NCI-H748 (cell line): ENCODE measurements around the gene ZSWIM3.
"Not testable (repeated sequence)": the region's sequence is repeated elsewhere in the genome, so short reads cannot be mapped to it uniquely, and the experiment has no call there.

Experiments
- DNase-seq: peaks from one replicate; lab custom pipeline; 2025; ENCODE audit not compliant: unreplicated experiment; lab: John Stamatoyannopoulos, UW

Gene ZSWIM3

DNA sequence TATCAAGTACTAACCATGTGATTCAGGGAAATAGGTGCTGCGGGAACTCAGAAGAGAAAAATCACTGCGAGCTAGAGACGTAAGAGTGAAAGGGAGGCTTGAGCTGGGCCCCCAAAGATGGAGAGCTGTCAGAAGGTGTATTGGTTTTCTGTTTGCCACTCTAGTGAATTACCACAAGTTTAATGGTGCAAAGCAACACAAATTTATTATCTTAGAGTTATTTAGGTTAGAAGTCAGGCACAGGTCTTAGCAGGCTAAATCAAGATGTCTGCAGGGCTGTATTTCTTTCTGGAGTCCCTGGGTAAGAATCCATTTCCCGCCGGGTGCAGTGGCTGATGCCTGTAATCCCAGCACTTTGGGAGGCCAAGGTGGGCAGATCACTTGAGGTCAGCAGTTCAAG, 2.5 kb downstream of the ZSWIM3 start:
- no peak for DNase-seq

DNA sequence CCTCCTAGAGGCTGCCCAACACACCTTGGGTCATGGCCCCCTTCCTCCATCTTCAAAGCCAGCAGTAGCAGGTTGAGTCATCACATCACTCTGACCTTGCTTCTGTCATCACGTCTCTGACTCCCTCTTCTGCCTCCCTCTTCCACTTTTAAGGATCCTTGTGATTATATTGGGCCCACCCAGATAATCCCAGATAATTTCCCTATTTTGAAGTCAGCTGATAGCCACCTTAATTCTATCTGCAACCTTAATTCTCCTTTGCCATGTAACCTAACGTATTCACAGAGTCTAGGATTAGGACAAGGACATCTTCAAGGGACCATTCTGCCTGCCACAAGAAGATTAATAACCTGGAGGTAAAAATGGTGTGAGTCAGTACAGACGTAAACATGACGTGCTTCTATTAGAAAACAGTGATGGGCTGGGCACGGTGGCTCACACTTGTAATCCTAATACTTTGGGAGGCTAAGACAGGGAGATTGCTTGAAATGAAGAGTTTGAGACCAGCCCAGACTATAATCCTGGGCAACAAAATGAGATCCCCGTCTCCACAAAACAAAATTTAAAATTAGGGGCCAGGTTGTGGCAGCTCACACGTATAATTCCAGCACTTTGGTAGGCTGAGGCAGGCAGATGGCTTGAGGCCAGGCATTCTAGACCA, 3.3 kb downstream of the ZSWIM3 start:
- no peak for DNase-seq

DNA sequence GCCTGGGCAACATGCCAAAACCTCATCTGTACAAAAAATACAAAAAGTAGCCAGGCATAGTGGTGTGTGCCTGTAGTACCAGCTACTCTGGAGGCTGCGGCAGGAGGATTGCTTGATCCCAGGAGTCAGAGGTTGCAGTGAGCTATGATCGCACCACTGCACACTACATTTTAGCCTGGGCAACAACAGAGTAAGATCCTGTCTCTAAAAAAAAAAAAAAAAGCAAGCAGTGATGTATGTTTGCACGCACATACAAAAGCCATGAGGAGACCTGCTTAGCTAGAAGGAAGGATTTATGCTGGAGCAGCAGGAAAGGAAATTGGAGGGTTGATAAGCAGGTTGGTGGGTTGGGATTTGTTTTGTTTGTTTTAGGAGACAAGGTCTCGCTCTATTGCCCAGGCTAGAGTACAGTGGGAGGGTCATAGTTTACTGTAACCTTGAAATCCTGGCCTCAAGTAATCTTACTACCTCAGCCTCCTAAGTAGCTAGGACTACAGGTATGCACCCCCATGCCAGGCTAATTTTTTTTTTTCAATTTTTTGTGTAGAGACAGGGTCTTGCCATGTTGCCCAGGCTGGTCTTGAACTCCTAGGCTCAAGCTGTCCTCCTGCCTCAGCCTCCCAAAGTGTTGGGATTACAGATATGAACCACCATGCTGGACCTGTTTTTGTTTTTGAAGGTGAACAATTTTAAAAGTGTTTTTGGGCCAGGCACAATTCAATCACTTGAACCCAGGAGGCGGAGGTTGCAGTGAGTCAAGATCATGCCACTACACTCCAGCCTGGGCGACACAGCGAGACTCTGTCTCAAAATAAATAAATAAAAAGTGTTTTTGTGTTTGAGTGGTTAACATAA, 4.0 kb downstream of the ZSWIM3 start:
- peak; percentile 26 for DNase-seq

DNA sequence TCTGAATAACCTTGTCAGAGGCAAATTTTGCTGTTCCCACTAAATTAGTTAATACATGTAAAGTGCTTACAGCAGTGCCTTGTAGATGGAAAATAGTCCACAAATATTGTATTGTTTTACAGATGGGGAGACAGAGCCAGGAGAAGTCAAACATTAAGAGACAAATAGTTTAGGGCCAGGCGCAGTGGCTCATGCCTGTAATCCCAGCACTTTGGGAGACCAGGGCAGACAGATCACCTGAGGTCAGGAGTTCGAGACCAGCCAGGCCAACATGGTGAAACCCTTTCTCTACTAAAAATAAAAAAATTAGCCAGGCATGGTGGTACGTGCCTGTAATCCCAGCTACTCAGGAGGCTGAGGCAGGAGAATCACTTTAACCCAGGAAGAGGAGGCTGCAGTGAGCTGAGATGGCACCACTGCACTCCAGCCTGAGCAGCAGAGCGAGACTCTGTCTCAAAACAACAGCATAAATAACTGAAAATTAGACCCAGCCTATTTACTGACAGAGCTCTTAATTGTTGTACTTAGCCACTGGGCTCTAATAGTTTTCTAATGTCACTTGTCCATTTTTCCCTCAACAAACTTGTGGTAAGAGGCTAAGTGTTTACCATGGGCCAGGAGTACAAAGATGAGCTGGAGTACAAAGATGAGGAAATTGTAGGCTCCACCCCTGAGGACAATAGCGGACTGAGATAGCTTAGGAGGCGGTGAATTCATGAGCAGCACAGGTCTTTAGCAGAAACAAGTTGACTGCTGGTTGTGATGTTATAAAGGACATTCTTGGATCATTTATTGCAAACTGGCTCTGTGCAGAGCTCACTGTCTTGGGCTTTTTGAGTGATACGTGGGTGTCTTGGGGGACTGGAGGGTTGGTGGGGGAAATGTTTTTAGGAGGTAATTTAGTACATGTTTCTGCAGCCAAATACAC, 6.4 kb downstream of the ZSWIM3 start:
- peak; percentile 21 for DNase-seq

DNA sequence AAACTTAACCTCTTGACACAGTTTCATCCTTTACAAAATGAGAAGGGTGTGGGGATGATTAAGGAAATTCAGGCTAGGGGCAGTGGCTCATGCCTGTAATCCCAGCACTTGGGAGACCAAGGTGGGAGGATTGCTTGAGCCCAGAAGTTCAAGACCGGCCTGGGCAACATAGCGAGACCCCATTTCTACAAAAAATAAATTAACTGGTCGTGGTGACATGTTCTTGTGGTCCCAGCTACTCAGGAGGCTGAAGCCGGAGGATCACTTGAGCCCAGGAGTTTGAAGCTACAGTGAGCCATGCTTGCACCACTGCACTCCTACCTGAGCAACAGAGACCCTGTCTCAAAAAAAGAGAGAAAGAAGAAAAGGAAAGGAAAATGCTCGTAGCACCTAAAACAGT, 9.0 kb downstream of the ZSWIM3 start:
- no peak for DNase-seq

DNA sequence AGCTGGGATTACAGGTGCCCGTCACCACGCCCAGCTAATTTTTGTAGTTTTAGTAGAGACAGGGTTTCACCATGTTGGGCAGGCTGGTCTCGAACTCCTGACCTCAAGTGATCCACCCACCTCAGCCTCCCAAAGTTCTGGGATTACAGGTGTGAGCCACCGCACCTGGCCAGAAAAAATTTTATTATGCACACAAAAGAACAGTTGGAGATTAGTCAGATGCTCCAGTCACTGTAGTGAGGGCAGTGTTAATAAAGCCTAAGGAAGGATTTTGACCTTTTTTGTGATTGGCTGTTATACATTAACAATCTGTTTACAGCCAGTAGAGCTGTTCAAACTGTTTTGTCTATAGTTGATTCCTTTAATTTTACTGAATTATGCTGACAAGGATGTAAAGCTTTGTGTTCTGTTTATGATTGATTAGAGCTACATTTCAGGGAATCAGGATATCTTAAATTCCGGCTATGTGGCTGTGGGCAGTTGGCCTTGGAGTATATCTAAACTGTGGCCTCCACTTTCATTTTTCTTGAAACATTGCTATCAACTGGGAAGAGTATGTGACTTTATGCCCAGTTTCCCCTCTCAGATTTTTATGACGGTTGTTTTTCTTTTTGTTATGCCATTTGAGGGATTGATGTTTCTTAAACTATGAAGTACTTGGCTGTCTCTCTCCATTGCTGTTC, 9.9 kb downstream of the ZSWIM3 start:
- DNase-seq, result no peak

DNA sequence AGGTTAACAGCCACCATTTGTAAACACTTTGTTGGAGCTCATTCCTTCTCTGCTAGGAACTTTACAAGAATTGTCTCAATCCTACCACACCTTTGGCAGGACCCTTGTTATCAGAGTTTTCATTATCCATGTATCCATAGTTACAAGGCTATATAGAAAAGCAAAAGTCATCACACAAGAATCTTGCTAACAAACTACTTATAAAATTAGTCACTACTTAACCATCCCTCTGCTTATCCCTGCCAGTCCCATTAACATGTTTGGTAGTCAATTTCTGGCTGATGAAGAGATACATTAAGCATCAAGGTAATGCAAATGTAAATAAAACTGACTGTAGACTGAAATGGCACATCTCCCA, 10.4 kb downstream of the ZSWIM3 start:
- DNase-seq, result no peak

DNA sequence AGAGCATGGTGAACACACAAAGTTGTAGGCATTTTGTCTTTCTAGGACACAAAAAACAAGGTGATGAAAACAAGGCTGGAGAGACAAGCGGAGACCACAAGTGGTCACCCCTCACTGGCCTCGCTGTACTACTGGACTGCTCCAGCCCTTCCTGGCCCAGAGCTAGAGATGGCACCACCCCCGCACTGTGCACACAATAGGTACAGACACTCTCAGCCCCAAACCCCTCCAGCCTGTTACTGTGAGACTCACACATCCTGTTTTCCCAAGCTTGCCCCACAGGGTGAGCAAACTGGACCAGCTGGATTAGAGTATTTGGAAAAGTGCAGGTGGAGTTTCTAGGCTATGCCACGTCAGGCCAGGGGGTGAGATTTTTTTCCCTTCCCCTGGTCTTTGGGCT, 15.2 kb downstream of the ZSWIM3 start:
- no peak for DNase-seq

DNA sequence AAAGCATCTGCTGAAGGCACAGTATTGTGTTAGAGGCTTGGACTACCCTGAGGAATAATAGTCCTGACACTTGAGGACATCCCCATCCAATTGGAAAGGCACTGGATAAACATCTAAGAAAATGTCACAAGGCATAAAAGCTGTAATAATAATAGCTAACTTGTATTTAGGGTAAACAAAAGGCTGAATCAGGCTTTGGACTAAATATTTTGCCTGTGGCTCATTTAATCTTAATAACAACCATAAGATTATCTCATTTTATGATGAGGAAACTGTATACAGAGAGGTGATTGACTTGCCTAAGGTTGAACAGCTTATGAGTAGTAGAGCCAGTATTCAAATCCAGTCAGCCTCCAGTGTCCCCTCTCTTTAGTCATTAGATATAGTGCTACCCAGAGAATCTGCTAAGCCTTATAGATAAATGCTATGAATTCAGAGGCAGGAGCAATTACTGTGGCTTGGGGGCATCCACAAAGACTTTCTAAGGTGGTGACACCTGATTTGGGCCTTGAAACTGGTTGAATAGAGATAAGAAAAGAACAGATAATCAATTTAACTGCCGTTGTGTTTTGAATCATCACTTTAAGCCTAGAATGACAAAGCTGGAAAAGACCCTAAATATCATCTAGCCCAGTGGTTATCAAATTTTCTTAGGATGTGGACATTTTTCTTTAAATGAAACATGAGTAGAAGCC, 16.1 kb downstream of the ZSWIM3 start:
- DNase-seq, result no peak

DNA sequence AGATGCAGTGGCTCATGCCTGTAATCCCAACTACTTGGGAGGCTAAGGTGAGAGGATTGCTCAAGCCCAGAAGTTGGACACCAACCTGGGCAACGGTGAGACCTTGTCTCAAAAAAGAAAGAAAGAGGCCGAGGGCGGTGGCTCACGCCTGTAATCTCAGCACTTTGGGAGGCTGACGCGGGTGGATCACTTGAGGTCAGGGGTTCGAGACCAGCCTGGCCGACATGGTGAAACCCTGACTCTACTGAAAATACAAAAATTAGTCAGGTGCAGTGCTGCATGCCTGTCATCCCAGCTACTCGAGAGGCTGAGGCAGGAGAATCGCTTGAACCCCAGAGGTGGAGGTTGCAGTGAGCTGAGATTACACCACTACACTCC, 16.7 kb downstream of the ZSWIM3 start:
- DNase-seq, result not testable (repeated sequence)

DNA sequence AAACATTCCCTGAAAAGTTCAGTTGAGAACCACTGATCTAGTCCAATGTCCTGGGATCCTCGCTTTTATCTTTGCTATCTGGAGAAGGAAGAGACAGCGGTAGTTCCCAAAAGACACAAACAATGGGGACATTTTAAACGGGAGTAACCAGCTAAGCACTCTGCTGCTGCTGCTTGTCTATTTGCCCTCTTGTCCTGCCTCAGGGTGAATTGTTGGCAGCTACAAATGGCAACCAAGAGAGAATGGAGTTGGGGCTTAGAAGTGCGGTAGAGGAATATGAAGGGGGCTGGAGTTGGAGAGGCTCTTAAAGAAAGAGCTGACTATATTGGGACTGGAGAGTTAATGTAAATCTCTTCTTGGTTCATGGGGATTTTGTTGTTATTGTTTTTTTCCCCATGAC, 17.2 kb downstream of the ZSWIM3 start:
- no peak for DNase-seq

DNA sequence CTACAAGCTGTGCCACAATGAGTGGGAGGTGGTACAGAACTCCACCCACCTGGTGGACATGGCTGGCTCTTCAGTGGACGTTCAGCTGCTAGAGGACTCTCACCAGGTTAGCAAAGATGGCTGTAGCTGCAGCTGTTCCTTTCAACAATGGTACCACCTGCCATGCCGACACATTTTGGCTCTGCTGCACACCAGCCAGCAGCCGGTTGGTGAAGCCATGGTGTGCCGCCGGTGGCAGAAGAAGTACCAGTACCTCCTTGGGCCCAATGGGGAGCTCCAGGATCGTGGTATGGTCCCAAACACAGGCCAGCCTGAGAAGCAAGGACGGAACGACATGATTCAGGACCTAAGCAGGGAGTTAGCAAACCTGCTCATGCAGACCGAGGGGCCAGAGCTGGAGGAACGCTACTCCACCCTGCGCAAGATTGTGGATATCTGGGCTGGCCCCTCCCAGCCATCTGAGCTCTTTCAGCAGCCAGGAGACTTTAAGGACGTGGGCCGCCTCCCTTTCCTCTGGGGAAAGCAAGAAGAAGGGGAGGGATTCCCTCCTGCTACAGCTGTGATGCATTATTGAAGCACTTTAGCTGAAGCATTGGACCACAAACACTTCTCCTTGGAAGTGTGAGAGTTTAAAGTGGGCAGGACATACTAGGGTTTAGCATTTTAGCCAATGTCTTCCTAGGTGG, 20.8 kb downstream of the ZSWIM3 start:
- no peak for DNase-seq

DNA sequence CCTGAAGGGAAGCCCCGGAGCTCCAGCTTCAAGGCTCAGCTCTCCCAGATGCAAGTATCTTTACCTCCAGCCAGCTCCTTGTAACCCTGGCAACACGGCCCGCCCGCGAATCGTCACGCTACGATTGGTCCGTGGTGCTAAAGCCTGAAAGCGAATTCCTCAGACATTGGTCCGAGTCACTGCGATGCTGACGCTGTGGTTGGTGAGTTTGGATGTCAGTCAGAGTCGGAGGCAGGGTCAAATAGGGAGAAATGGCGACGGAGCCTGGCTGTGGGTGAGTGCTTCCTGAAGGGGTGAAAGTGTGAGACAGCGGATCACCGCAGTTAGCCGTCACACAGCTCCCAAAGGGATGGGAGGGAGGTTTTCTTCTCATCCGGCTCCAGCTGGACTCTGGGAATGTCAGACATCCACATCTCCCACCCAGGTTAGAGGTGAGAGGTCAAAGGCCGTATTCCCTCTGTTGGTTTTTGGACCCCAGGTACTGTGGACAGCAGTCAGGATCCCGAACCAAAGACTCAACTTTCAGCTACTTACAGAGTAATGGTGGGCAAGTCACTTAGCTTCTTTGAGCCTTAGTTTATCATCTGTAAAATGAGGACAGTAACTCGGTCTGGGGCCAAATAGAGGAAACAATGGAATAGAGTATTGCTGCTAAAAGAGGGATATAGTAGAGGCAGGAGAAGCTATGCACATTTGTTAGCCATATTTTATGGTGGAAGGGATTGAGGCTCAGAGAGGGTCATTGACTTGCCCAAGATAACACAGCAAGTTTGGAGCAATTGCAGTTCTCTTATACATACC, 23.8 kb downstream of the ZSWIM3 start, which contains the start of gene ZSWIM1:
ZSWIM1 (plus strand) TSS at position 240 of the 801 bp plus-strand sequence. CDS start 1,366 bp downstream, outside the sequence.
- peak; percentile 97 for DNase-seq

DNA sequence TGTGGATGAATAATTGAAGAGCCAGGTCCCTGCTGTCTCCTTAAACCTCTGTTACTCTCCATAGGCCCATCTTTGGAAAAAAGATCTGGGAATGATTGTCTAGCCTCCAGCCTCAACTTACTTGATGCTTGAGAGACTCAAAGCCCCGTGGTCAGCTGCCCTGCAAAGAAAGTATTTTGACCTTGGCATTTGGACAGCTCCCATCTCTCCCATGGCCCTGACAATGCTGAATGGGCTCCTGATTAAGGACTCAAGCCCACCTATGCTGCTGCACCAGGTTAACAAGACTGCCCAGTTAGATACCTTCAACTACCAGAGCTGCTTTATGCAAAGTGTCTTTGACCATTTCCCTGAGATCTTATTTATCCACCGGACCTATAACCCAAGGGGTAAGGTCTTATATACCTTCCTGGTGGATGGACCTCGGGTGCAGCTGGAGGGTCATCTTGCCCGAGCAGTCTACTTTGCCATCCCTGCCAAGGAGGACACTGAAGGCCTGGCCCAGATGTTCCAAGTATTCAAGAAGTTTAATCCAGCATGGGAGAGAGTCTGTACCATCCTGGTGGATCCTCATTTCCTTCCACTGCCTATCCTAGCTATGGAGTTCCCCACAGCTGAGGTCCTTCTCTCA, 25.2 kb downstream of the ZSWIM3 start:
- DNase-seq, result no peak

DNA sequence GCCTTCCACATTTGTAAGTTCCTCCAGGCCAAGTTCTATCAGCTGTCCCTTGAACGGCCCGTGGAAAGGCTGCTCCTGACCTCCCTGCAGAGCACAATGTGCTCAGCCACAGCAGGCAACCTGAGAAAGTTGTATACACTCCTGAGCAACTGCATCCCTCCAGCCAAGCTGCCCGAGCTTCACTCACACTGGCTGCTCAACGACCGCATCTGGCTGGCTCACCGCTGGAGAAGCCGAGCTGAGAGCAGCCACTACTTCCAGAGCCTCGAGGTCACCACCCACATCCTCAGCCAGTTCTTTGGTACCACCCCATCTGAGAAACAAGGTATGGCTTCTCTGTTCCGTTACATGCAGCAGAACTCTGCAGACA, 25.7 kb downstream of the ZSWIM3 start:
- no peak for DNase-seq

DNA sequence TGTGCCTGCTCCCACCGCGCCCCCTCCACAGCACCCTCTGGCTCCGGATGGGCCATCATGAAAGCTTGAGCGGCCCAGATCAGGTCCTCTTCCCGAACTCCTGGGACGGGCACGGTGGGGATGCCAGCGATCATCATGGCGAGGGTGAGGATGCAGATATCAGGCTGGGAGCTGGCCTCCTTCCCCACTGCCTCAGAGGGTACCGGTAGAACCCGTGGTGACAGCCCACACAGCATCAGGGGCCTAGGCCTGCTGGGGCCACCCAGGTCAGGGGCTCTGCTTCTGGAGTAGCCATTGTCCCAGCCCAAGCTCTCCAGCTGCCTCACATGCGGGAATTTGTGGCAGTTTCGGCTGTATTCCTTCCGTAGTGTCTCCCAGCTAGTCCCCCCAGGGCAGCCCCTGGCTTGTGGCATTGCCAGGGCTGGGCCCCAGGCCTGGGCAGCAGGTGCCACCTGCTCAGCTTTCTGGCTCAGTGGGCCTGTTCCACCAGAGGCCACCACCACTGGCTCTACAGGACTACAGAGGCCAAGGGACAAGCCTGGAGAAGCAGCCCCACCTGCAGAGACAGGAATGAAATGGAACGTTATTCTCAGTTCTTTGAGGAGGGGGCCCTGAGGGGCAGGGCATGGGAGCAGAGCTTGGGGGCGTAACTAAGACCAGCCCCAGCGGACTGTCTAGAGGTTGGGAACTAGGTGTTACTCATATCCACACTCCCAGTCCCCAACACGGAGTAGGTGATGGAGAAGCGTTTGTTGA, 29.4 kb downstream of the ZSWIM3 start:
- no peak for DNase-seq

DNA sequence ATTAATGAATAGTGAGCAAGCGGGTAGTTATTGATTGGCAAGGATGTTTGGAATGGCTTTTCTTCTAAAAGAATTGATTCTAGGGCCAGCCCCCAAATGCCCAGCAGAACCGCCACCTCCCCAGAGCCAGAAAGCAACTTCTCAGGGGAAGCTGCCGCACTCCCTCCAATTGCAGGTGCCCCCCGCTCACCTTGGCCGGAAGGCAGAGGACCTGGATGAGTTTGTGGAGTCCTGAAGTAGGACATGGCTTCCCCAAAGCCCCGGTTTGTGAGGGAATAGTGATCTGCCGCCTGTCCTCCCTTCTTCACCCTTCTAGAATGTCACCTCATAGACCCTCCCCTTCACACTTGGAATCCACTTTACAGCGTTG, 29.9 kb downstream of the ZSWIM3 start, which contains the start of gene SPATA25:
SPATA25 (minus strand) TSS at position 277 of the 370 bp plus-strand sequence; CDS start at position 245, 32 bp downstream.
- no peak for DNase-seq

DNA sequence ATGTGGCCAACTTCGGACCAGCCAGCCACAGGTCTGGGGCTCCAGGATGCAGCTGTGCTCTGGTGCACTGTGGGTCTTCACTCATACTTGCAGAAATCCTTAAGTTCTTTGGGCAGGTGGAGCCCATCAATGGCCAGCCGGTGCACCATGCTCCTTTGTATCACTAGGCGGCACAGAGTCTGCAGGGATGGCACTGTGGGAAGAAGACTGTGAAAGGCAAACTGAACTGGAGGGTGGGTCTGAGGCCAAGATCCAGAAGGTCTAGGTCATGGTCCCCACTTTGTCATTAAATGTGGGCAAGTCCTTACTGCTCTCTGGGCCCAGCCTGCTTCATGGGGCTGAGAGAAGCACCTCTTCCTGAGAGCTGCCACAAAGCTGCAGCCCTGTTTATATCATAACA, 31.3 kb downstream of the ZSWIM3 start:
- no peak for DNase-seq
